ENCODE measurements around the gene TRIM15. TPM values are rescaled to one million over a fixed set of nuclear protein-coding genes. Genes with fewer than 3 reads are reported as not detected.

TRIM15 gene
- total and polyA plus RNA-seq, 8 donors = 0.13 to 24.6 TPM; not detected in 6

GRCh38 chr6:30147096-30147495, 16.2 kb upstream of the TRIM15 start:
- Histone ChIP-seq H3K4me1 (no peaks in the 10 kb centered on the region), H3K27me3 (peaks cover 0 to 55% (median 0%) of the 10 kb centered on the region in 3 donors), H3K4me3 (no peak overlapping the region), H3K27ac (no peak overlapping the region), H3K9me3 (no peaks in the 10 kb centered on the region), H3K36me3 (no peaks in the 10 kb centered on the region)
- DNase-seq = no peak
- intact Hi-C loops (cut with DNase I; ENCODE audit: low total_unique reads) = no loop called here
- TF ChIP-seq CTCF (IDR thresholded peaks at IDR 0.05) (no peak), POLR2A (IDR thresholded peaks at IDR 0.05) (no peak), EP300 (IDR thresholded peaks at IDR 0.05) (no peak), POLR2AphosphoS5 (IDR thresholded peaks at IDR 0.05) (no peak)
- WGBS, 5 donors = 54 to 89% (median 83%) methylated on average over 2 to 3 of the region's 3 CpGs

GRCh38 chr6:30149234-30149633, 14.1 kb upstream of the TRIM15 start:
- Histone ChIP-seq H3K36me3 (no peaks in the 10 kb centered on the region), H3K27ac (no peak overlapping the region), H3K4me3 (no peak overlapping the region), H3K4me1 (no peaks in the 10 kb centered on the region), H3K27me3 (peaks cover 0 to 58% (median 0%) of the 10 kb centered on the region in 3 donors), H3K9me3 (no peaks in the 10 kb centered on the region)
- 51 to 59% (median 57%) methylated on average over 3 of the region's 3 CpGs for WGBS, 5 donors
- TF ChIP-seq EP300 (IDR thresholded peaks at IDR 0.05) = no peak
- TF ChIP-seq POLR2A (IDR thresholded peaks at IDR 0.05) = no peak
- no peak for TF ChIP-seq POLR2AphosphoS5 (IDR thresholded peaks at IDR 0.05)
- no peak for TF ChIP-seq CTCF (IDR thresholded peaks at IDR 0.05)
- intact Hi-C loops (cut with DNase I; ENCODE audit: low total_unique reads) = no loop called here
- DNase-seq = no peak

- Histone ChIP-seq H3K4me3 (no peak overlapping the region), H3K27ac (no peak overlapping the region), H3K36me3 (no peaks in the 10 kb centered on the region), H3K4me1 (no peaks in the 10 kb centered on the region), H3K27me3 (peaks cover 0 to 58% (median 0%) of the 10 kb centered on the region in 3 donors), H3K9me3 (no peaks in the 10 kb centered on the region)
- WGBS, 5 donors = 61 to 70% (median 67%) methylated on average over 7 of the region's 7 CpGs
- intact Hi-C loops (cut with DNase I; ENCODE audit: low total_unique reads) = no loop called here
- DNase-seq = no peak
- TF ChIP-seq POLR2A (IDR thresholded peaks at IDR 0.05) (no peak), EP300 (IDR thresholded peaks at IDR 0.05) (no peak), POLR2AphosphoS5 (IDR thresholded peaks at IDR 0.05) (no peak), CTCF (IDR thresholded peaks at IDR 0.05) (no peak)
Measured at GRCh38 chr6:30149858-30150550, 13.3 kb upstream of the TRIM15 start.

- 76 to 86% (median 82%) methylated on average over 10 of the region's 10 CpGs for WGBS, 5 donors
- no peak for DNase-seq
Measured at GRCh38 chr6:30150671-30151395, 12.5 kb upstream of the TRIM15 start.

More at GRCh38 chr6:30150671-30151395, 12.5 kb upstream of the TRIM15 start:
- H3K9me3 ChIP-seq = no peaks in the 10 kb centered on the region
- no peak overlapping the region for H3K27ac ChIP-seq
- H3K36me3 ChIP-seq = no peaks in the 10 kb centered on the region
- H3K4me3 ChIP-seq = no peak overlapping the region
- peaks cover 0 to 56% (median 0%) of the 10 kb centered on the region in 3 donors for H3K27me3 ChIP-seq
- H3K4me1 ChIP-seq = no peaks in the 10 kb centered on the region
- intact Hi-C loops (cut with DNase I; ENCODE audit: low total_unique reads) = no loop called here
- TF ChIP-seq CTCF (IDR thresholded peaks at IDR 0.05) (no peak), POLR2AphosphoS5 (IDR thresholded peaks at IDR 0.05) (no peak), POLR2A (IDR thresholded peaks at IDR 0.05) (no peak), EP300 (IDR thresholded peaks at IDR 0.05) (no peak)

Measured in stomach (tissue), 9 donors.